OCI-LY1 (cell line): Measurements from ENCODE around the gene ADCY9.

Source experiments
- CTCF ChIP-seq: fragments of 200-600 bp; sonication (generic), shearing (Covaris generic); IDR thresholded peaks from 2 replicates; pipeline ENCODE4 v1.5.1; 2017; ENCODE audit warnings: mild to moderate bottlenecking, antibody characterized with exemption, low read length, moderate library complexity, mixed read lengths
- EZH2 ChIP-seq: fragments of 200-600 bp; sonication (generic), shearing (Covaris generic); IDR thresholded peaks from 2 replicates; pipeline ENCODE4 v1.8.0; 2017; ENCODE audit warnings: borderline replicate concordance, mixed run types, mild to moderate bottlenecking, antibody characterized with exemption, low read length, moderate library complexity, mixed read lengths

GRCh38 chr16:4018391-4018790 lies 97.9 kb downstream of the ADCY9 start:
- TF ChIP-seq CTCF (no peak), EZH2 (no peak)
